ENCODE measurements around the gene FNDC3B.

FNDC3B gene

DNA sequence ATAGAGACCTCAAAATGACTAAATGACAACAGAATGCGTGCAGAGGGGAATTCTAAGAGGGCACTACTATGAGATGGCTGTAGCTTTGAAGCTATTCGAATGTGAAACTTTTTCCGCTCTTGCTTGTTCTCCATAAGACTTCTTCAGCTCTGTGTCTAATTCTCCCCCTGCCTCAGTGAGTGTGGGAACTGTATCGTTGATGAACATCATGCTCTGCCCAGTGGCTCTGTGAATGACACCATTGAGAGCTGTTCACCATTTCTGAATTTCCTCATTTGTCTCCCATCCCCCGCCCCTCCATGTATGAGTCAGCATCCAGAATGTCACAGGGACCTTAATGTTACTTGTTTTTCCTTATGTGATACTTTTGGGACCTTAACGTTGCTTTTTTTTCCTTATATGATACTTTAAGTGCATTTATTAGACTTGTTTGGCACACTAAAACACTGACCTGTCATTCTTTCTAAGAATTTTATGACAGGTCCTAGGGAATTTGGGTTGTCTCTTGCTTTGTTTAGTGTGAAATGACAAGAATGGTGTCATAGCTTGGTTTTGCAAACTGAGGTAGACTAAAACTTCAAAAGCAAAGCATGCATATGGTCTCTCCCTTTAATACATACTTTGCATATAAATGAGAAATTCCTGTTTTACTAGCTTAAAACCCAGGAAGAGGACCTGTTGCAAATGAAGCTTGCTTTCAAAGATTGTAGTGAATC is 99.6 kb downstream of the FNDC3B start:
- peak; percentile 45 for DNase-seq

DNA sequence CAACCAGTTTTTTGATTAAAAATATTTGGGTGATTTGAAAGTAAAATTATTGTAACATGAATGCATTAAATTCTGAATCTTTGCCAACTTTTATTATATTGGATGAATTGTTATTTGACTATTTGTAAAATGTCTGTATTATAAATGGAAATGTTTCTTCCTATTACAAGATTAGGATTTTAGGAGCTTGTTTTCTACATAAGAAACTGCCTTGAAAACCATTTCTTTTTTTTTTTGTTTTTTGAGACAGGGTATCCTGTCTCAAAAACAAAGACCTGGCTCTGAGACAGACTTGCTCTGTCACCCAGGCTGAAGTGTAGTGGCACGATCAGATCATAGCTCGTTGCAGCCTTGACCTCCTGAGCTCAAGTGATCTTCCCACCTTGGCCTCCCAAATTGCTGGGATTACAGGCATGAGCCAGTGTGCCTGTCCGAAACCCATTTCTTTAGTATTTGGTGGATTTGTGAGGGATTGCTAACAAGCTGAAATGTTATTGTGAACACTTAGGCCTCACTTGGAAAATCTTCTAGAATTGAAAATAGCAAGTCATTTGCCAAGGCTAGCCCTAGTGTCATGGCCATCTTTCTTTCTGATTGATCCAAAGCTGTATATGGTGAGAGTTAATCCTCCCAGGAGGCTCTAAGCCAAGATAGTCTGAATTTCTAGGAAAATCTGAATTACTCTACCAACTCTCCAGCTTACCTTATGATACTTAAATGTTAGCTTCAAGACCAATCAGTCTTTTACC is 100.3 kb downstream of the FNDC3B start:
- no peak for DNase-seq

- no peak for DNase-seq
Observed at GRCh38 chr3:172140499-172141391, 101.4 kb downstream of the FNDC3B start.

- no peak for DNase-seq
Observed at GRCh38 chr3:172142051-172142863, 102.9 kb downstream of the FNDC3B start.

DNA sequence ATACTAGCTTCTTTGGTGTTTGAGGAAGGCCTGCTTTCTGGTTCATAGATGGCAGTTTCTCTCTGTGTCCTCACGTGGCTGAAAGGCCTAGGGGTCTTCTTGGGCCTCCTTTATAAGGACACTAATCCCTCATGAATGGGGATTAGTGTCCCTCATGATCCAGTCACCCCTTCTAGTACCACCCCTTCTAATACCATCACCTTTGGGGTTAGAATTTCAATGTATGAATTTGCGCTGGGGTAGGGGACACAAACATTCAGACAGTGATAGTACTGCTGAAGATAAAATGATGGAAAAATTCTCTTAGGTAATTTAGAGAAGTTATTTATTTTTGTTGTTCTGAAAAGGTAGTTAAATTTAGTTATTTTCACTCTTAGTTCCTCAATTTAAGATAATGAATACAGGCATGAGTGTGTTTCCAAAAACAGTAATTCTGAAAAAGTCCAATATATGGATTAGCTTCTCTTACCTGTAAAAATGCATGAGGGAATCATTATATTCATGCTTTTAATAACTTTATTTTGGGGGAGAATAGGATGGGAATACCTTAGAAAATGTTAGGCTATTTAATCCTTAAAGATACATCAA is 103.6 kb downstream of the FNDC3B start:
- DNase-seq = no peak

- no peak for DNase-seq
Observed at GRCh38 chr3:172143739-172144497, 104.5 kb downstream of the FNDC3B start.

- DNase-seq = no peak
Observed at GRCh38 chr3:172144601-172145000, 105.2 kb downstream of the FNDC3B start.

DNA sequence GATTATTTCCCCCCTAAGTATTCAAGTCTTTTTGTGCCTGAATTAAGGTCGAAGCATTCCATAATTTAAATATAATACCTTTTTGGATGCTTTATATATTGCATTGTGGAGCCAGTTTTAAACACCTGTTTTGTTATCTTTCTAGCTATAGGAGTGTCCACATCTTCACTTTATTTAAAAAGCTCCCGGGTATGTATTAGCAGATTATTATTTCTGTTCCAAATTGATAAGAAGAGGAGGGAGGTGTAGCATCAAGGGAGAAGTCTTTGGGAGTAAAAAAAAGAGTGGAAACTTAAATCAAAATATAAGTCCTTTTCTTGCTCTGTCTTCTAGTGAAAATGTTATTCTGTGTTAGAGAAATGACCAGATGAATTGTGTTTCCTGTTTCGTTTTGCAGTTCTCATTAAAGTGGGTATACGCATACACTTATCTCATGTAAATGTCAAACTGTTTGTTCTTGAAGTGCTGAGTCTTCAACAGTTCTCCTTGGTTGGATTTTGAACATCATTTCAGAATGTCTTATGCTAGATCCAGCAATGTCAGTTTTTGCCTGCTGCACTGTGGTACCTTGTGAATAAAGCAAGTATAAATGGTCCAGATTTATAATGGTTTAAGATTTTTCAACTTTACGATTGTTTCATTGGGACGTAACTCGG is 105.8 kb downstream of the FNDC3B start:
- DNase-seq = no peak

DNA sequence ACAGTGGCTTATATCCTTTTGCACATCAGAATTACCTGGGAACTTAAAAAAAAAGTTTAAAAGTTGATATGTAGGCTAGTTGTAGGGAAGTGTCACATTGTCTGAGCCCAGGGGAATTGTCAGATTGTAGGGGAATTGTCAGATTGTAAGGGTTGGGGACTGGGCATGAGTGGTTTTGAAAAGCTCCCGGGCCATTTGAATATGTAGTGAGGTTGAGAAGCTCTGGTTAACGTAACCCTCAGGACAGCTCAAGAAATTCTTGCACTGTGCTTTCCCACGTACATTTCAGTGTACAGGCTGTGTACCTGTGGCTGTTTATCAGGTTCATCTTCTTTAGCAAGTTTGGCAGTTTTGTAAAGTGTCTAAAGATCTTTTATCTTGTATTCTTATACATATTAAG is 107.0 kb downstream of the FNDC3B start:
- DNase-seq = no peak

DNA sequence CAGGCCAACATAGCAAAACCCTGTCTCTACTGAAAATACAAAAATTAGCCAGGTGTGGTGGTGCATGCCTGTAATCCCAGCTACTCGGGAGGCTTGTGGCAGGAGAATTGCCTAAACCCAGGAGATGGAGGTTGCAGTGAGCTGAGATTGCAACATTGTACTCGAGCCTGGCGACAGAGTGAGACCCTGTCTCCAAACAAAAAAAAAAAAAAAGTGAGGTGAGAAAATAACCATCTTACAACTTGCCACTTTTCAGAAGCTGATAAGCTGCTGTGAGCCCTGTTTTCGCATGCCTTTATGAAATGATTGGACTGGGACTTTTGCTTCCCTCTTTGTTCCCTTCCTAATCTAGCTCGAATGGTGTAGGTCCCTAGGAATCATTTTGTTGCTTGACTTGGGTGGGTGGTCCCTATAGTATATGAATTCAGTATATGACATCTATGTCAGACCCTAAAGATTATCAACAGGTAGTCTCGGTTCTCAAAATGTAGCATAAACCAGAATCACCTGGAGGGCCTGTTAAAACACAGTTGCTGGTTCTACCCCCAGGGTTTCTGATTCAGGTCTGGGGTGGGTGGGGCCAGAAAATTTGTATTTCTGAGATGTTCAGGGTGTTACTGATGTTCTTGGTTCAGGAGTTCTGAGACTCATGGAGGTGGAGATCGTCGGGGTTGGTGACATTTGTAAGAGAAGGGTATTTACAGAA is 107.9 kb downstream of the FNDC3B start:
- no peak for DNase-seq

- no peak for DNase-seq
Observed at GRCh38 chr3:172148241-172148640, 108.9 kb downstream of the FNDC3B start.

DNA sequence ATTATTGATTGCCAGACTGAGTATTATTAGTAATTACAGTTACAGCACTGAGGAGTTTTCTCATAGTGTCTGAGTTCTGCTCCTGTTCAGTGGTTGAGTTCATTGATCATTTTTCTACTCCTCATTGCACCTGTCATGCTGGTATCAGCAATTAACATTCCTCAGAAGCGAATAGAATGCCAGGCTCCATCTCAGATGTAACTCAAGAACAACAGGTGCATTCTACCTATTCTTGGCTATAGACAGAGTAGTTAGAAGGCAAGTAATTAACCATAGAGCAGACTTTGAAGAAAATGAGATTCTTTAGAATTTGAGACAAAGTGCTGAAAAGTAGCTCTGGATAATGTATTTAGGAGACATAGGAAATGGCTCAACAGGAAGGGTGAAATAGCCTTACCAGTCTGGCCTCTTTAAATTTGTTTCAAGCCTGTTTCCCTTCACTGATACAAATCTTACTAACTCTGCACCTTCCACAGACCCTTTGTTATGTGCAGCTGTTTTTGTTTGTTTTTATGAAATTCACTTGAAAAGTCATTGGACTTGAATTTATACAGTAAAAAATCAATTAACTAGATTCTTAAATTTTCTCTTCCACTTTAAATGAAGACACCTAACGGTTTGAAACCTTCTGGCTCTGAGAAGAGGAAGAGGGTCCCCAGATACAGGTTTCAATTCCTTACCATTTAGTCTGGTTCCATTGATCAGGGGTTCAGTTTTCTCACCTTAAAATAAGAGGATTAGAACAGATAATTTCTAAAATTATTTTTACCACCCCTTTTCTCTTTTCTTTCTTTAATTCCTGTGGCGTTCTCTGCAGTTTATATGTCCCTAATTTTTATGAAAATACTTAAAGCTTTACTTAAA is 109.6 kb downstream of the FNDC3B start:
- DNase-seq = no peak

GRCh38 chr3:172150268-172150667 is 110.9 kb downstream of the FNDC3B start:
- DNase-seq = no peak

- no peak for DNase-seq
Observed at GRCh38 chr3:172150913-172151650, 111.7 kb downstream of the FNDC3B start.

- no peak for DNase-seq
Observed at GRCh38 chr3:172151651-172152649, 112.6 kb downstream of the FNDC3B start.

DNA sequence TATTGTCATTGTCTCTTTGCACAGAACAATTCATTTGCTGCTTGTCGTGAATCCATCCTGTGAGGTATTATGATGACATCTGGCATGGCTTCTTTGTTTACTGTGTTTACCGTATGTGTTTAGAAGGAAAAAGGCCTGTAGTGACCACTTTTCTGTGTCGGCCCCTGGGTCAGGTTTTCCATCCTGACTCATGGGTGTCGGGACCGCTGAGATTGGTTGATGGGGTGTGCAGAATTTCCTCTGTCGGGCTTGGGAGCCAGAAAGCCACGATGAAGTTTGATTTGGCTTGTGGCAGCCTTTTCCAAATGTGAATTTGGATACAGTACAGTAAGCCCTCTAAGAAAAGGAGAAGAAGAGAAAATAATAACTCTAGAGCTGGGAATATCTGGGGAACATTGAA is 113.5 kb downstream of the FNDC3B start:
- DNase-seq = no peak

GRCh38 chr3:172153335-172153861 is 114.0 kb downstream of the FNDC3B start:
- DNase-seq = no peak

All from NCI-H1048 (cell line).